Omental fat pad (tissue), 4 donors: Measurements from ENCODE around the gene CYP27A1. TPM values are rescaled to one million over a fixed set of nuclear protein-coding genes. Genes with fewer than 3 reads are reported as not detected.

Experiments used
- ATAC-seq: fragments of 150-250 bp; one replicate; pipeline ENCODE4 v1.9.1; 2016; ENCODE audit warnings: mild to moderate bottlenecking, moderate library complexity; ENCODE audit not compliant: low FRiP score
- DNase-seq: peaks from one replicate; pipeline ENCODE4 v3.0.0-alpha.2; 2019; ENCODE audit warnings: low spot score
- CTCF ChIP-seq, 3 donors: fragments of 450-650 bp; IDR thresholded peaks; one replicate each; pipeline ENCODE4 v1.5.1; 2016 to 2017; ENCODE audit warnings: antibody characterized with exemption in 3 of 3, mild to moderate bottlenecking in 3 of 3, moderate library complexity in 2 of 3
- total RNA-seq, 4 donors: library from RNA; depleted of rRNA; stranded (reverse); fragments of >200 nt; gene quantifications; one replicate each; pipeline ENCODE4 v1.1.0, GENCODE V29; 2016

CYP27A1 gene
- total RNA-seq, 4 donors from 2014 or later: 22.6 to 89.0 (median 35.9) TPM

DNA sequence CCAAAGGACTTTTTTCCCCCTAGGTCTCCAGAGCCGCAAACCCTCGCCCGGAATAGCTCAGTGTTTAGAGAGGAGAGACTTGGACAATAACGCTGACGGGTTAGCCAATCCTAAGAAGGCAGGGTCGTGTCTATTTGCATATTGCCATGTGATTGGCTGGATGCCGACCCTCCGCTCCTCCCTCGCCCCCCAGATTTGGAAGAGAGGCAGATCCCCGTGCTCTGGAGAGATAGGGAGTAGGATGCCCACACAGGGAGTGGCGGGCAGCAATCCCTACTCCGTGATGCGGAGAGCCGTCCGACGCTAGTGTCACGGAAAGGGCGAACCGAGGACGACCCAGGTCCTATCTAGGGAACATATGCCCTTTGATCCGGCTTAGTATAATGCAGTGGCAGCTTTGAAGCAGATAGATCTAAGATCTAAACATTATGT lies 79.0 kb downstream of the CYP27A1 start:
- DNase-seq (no peak), ATAC-seq (peak; percentile 65)
- TF ChIP-seq CTCF (IDR thresholded peaks at IDR 0.05): no peak

DNA sequence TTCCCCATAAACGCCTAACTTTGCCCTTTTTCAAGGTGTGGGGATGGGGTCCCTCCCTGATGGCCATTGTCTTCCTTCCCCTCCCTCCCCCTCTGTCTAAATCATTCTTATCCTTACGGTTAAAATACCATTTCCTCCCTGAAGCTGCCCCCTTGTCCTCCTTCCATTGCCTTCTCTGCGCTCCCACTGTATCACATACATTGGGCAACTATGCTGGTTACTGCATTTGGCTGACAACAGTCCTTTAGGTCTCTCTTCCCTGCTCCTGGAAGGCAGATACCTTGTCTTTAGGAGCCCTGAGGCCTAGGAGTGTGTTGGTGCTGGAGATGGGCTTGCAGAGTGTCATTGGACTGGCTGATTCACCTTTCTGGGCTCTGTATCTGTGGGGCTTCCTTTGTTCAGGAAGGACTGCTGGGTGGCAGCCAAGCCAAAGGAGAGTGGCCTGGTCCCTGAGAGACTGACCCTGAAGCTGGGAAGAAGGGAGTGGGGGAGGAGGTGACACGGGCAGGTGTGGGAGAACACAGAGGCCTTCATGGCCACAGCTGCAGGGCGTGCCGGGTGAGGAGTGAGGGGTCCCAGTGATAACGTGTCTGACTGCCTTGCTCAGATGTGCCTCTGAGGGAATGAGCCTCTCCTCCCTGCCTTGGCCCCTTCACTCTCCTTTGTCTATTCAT lies 79.8 kb downstream of the CYP27A1 start:
- TF ChIP-seq CTCF (IDR thresholded peaks at IDR 0.05): no peak
- no peak for ATAC-seq
- DNase-seq: no peak

- TF ChIP-seq CTCF (IDR thresholded peaks at IDR 0.05): no peak
- DNase-seq: no peak
These were observed 81.1 kb downstream of the CYP27A1 start for GRCh38 chr2:218863021-218863520.

More at GRCh38 chr2:218863021-218863520, 81.1 kb downstream of the CYP27A1 start:
- no peak for ATAC-seq

Other genes starting within 250 kb of the CYP27A1 start
- gene USP37, start 213.8 kb upstream of the CYP27A1 start, total RNA-seq: 10 to 100 TPM in 2 of 4 donors, 1 to 10 TPM in 2; 8.5 to 44.6 (median 12.2) TPM
- 10 to 100 TPM; 35.7 to 88.7 (median 57.9) TPM for gene CNOT9, start 213.3 kb upstream of the CYP27A1 start, total RNA-seq
- gene PLCD4, start 174.2 kb upstream of the CYP27A1 start, total RNA-seq: 1 to 10 TPM in 3 of 4 donors, under 1 TPM in 1; 0.56 to 2.9 (median 2.0) TPM
- 10 to 100 TPM; 10.0 to 26.0 (median 18.1) TPM for gene ZNF142, start 122.5 kb upstream of the CYP27A1 start, total RNA-seq
- gene BCS1L, start 122.5 kb upstream of the CYP27A1 start, total RNA-seq: 10 to 100 TPM; 19.3 to 40.0 (median 20.3) TPM
- gene RNF25, start 110.1 kb upstream of the CYP27A1 start, total RNA-seq: 10 to 100 TPM; 11.4 to 21.4 (median 18.1) TPM
- 10 to 100 TPM; 15.6 to 45.7 (median 23.1) TPM for gene STK36, start 110.1 kb upstream of the CYP27A1 start, total RNA-seq
- 10 to 100 TPM in 3 of 4 donors, 1 to 10 TPM in 1; 9.5 to 24.3 (median 15.0) TPM for gene TTLL4, start 71.3 kb upstream of the CYP27A1 start, total RNA-seq
- not detected for gene PRKAG3, start 49.7 kb downstream of the CYP27A1 start, total RNA-seq
- 1 to 10 TPM in 2 of 4 donors, under 1 TPM in 2; 0.19 to 2.7 (median 0.62) TPM for gene WNT6, start 77.7 kb downstream of the CYP27A1 start, total RNA-seq
- gene WNT10A, start 98.7 kb downstream of the CYP27A1 start, total RNA-seq: 1 to 10 TPM in 1 of 4 donors, under 1 TPM in 1, not detected in 2; 0.36 to 2.3 TPM
- gene CDK5R2, start 177.5 kb downstream of the CYP27A1 start, total RNA-seq: not detected
- gene FEV, start 203.0 kb downstream of the CYP27A1 start, total RNA-seq: not detected
- not detected for gene CRYBA2, start 211.3 kb downstream of the CYP27A1 start, total RNA-seq